Stimulated activated CD4-positive, alpha-beta T cell treated with anti-CD3 and anti-CD28 coated beads, Interleukin-4, amount 100 ng/mL, for 1 hour (primary cell): ENCODE data around the gene HCLS1.
"Not testable (repeated sequence)": the region's sequence is repeated elsewhere in the genome, so short reads cannot be mapped to it uniquely, and the experiment has no call there.

Experiments
- DNase-seq: peaks from one replicate; pipeline ENCODE4 v3.0.0-alpha.2; 2020

The HCLS1 gene, protein sequence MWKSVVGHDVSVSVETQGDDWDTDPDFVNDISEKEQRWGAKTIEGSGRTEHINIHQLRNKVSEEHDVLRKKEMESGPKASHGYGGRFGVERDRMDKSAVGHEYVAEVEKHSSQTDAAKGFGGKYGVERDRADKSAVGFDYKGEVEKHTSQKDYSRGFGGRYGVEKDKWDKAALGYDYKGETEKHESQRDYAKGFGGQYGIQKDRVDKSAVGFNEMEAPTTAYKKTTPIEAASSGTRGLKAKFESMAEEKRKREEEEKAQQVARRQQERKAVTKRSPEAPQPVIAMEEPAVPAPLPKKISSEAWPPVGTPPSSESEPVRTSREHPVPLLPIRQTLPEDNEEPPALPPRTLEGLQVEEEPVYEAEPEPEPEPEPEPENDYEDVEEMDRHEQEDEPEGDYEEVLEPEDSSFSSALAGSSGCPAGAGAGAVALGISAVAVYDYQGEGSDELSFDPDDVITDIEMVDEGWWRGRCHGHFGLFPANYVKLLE

GRCh38 chr3:121660356-121661171, at the start of gene HCLS1:
Gene HCLS1 (minus strand): TSS chr3:121660903. CDS start chr3:121658347, 2,556 bp downstream.
- peak; percentile 60 for DNase-seq

DNA sequence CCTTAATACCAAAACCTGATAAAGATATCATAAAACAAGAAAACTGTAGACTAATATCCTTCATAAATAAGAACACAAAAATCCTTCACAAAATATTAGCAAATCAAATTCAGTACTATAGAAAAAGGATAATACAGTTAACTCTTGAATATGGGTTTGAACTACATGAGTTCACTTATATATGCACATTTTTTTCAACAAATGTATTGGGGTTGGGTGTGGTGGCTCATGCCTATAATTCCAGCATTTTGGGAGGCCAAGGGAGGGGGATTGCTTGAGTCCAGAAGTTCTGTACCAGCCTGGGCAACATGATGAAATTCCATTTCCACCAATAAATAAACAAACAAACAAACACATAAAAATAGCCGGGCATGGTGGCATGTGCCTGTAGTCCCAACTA, 49.6 kb upstream of the HCLS1 start:
- DNase-seq = no peak

DNA sequence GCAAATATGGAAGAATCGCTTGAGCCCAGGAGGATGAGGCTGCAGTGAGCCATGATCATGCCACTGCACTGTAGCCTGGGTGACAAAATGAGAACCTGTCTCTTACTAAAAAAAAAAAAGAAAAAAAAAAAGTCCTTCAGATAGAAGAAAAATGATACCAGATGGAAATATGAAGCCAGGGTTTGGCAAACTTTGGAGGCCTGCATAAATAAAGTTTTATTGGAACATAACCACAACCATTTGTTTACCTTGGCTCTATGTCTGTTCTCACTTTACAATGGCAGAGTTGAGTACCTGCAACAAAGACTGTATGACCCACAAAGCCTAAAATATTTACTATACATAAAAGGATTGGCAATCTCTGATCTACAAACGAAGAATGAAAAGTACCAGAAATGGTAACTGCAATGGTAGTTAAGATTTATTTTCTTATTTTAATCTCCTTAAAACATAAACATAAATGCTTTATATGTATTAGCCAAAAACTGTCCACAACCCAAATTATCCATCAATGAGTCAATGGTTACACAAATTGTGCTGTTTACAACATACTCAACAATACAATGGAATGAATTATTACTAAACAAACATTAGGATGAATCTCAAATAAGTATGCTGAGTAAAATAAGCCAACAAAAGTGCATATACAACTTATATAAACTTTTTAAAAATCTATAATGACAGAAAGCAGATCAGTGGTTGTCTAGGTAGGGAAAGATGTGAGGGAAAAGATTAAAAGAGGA, 47.0 kb upstream of the HCLS1 start:
- no peak for DNase-seq

DNA sequence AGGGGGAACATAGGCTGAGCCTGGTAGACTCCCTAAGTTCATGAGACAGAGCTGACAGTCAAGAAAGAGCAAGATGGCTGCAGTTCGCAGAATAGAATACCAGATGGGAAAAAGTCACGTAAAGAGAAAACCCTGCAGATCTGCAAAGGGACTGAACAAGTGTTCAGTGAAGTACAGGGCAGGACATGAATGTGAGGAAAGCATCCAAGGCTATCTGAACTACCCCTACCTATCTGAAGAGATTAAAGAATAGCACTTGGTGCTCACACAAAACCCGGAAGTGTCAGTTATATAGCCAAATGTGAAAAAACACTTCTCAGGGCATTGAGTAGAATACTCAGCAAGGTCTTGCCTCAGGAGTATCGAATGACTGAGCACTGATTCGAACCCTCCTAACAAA, 44.8 kb upstream of the HCLS1 start:
- DNase-seq = no peak

- no peak for DNase-seq
Observed at GRCh38 chr3:121703973-121704372, 43.3 kb upstream of the HCLS1 start.

DNA sequence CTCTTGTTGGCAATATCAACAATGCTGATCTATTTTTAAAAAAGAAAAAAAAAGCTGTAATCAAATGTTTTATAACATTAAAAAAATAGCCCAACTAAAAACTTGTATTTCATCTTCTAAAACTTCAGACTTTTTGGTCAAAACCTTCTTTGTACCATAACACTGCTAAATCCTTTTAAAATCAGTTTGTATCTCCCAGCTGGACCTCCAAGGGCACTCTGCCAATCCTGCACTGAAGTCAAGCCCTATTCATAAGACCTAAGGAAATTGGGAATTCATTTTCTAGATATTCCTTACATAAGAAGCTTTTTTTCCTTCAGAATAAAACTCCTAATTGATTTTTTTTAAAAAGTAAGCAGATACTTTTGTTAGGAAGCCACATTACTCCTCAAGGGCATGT, 38.2 kb upstream of the HCLS1 start:
- DNase-seq = no peak

DNA sequence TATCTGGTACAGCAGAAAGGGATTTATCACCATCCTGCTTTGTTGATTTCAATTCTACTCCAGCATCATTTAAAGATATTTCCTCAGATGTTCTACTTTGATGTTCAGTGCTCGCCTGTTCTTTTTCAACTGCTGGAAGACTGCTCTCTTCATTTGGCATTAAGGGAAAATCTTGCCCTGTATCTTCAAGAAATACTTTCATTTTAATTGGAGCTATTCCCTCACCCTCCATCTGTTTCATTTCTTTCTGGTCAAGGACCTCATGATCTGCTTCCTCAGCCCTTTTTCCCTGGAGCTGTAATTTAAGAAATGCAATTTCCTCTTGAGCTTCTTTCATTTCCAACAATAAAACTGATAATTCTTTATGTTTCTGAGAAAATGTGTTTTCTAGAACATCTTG, 37.8 kb upstream of the HCLS1 start:
- DNase-seq = no peak

GRCh38 chr3:121696186-121696585, 35.5 kb upstream of the HCLS1 start:
- no peak for DNase-seq

DNA sequence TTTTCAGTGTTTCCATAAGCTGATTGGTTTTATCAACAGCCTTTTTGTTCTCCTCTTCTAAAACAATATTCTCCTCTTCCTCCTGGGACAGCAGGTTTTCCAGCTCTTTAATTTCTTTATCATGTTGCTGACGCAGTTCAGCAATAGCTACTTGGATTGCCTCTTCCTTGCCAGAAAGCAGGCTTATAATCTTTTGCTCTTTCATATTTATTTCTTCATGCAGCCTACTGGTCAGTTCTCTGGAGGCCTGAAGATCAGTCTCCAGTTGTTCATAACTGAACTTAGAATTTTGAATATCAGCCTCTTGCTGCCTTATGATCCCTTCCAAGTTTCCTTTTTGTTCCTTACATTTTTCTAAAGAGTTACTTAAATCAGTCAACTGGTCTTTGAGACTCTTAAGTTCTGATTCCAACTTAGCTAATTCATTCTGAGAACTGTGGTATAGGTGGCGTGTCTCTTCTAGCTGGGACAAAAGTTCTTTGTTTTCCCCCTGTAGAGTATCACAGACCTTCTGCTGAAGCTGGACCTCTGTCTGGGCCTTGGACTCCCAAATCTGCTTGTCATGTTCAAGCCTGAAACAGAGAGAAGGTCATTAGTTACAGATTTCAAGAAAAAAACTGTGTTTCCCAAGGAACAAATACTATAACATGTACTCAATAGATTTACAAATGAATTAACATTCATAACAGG, 31.5 kb upstream of the HCLS1 start:
- no peak for DNase-seq

DNA sequence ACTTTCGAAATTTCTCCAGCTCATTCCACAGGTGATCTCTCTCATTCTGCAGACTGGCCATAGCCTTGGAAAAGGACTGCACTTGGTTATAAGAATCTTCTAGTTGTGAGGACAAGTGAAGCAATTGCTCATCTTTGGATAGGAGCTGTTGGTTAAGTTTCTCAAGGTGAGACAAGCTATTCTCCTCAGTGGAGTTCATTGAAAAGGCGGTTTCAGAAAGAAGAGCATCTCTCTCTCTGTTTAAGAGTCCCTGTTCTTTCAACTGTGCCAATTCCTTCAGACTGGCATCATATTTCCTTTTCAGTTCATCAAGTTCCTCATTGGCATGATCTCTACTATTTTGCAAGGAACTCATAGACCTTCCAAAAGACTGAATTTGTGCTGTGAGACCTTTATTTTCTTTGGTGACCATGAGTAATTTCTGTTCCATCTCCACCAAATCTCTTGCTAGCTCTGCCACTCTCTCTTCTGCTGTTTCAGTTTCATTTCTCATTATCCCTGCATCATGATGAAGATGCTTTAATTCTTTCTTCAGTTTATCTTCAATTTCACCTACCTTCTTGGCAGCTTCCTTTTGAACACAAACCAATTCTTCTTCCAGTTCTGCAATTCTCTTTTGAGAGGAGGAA, 30.2 kb upstream of the HCLS1 start:
- DNase-seq = no peak

- not testable (repeated sequence) for DNase-seq
Observed at GRCh38 chr3:121688747-121689146, 28.0 kb upstream of the HCLS1 start.

- DNase-seq = no peak
Observed at GRCh38 chr3:121681792-121682191, 21.1 kb upstream of the HCLS1 start.

GRCh38 chr3:121677141-121677540, 16.4 kb upstream of the HCLS1 start:
- no peak for DNase-seq

- DNase-seq = no peak
Observed at GRCh38 chr3:121670676-121671075, 10.0 kb upstream of the HCLS1 start.

DNA sequence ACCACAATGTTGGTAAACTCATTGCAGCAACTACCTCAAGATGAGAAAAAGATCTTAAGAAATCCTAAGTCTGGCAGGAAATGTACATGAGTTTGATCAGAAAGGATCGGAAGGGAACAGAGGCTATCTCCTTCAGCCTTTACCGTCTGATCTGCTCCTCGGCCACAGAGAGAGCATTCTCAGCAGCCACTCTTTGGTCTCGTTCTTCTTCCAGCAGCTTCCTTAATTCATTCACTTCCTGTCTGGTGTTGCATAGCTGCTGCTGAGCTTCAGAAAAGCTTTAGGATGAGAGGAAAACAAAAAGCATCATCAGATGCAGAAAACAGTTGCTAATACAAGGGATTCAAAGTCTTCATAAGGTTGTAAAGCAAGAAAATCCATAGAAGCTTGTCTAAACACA, 6.6 kb upstream of the HCLS1 start:
- no peak for DNase-seq

- DNase-seq = no peak
Observed at GRCh38 chr3:121665488-121665887, 4.8 kb upstream of the HCLS1 start.

DNA sequence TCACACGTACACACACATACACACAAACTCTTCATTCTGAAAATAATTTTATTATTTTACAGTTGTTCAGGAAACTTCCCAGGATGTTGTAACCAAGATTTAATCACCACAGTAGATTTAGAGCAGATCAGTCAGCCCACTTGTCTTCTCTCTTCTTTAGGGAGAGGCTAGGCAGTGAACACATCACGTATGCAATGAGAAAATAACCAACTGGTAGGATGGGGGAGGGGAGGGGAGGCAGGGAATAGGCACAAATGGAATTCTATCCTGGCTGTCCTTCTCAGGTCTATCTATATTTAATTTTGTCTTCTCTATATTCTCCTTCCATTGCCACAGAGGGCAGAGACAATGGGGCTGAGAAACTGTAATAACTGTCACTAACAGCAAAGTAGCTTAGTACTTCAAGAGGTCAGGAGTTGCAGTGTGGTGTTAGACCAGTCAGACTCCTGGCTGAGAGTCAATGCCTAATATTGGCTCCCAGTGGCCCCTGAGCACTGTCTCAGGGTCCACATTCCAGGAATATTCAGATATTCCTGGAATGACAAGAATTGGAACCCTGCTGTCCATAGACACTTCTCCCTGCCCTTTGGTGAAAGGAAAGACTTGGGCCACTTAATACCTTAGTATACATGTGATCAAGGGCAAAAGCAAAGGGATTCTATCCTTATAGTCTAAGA, 2.6 kb upstream of the HCLS1 start:
- no peak for DNase-seq

DNA sequence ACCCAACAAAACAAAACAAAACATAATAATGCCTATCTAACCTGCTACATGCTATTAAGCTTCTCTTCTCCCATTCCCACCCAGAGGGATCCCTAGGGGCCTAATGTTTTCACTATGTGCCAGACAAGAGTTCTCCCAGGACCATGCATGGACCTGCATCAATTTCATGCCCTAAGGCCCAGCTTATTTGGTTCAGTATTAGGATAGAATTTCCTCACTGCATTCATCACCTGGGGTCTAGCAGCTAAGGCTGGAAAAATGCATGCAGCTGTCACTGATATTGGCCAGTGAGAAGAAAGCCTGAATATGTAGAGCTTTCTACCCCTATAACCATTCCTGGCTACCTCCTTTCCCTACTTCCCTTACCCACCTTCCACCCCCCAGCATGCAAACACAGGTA, 2.0 kb upstream of the HCLS1 start:
- DNase-seq = no peak

GRCh38 chr3:121661376-121661775, 673 bp upstream of the HCLS1 start:
- no peak for DNase-seq

- DNase-seq = no peak
Observed at GRCh38 chr3:121659586-121659985, 1.1 kb downstream of the HCLS1 start.

DNA sequence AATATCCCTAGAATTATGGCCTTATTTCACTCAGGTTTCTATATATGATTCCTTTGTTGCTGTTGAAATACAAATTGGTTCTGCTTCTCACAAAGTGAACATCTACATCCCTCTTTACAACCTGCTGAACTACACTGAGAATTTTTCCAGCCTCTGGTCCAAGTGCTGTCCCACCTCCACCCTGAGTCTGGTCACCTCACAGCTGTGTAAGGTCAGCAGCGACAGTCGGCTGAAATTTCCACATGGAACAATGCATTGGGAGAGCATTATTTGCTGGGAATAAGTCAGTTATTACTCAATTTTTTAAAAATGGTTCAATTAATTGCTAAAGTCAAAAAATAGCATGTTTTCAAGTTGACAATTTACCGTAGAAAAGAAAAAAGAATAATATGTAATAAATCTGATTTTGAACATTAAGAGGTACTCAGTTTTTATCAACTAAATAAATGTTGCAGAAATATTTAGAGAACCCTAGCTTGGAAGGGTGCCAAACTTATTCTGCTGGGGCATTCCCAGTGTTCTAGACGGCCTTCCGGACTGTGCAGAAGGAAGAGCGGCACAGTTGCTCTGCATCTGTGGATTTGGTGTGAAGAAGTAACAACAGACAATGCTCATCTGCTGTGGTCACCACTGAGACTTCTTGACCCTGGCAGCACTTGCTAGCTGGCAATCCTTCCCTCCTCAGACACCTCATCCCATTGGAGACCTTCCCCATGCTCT, 1.8 kb downstream of the HCLS1 start:
- no peak for DNase-seq
